ENCODE measurements around the gene ZNRD2. TPM values are rescaled to one million over a fixed set of nuclear protein-coding genes. Genes with fewer than 3 reads are reported as not detected.

Gene ZNRD2
- total and polyA plus RNA-seq, 4 donors, result 21.7 to 42.5 (median 33.2) TPM

DNA sequence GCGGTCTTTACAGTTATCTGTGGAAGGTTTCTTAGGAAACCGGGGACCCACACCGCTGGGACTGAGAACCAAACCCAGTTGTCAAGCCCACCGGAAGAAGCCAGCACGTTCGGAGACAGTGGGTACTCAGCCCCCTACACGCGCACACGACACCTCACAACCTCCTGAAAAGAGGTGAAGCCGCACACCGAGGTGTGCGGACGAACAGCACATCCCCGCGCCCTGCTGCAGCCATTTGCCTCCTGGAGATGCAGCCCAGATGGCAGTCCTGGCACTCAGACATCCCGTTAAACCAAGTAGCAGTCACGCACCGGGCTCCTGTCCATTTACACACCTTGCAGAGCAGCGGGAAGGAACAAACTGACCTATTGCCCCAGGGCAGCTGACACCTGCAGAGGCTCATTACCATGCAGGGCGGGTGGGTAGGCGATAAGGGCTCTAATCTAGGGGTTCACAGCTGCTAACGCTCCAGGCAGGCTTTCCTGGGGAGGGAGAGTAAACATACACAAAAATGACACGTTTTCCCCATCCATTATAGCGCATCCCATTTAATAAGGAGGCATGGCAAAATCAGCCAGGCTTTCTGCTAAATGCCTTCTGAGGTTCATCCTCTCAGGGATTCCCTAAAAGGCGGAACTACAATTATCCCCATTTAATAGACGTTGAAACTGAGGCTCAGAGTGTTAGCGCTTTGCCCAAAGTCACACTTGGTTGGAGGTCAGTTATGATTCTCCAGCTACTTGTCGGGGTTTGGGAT, 4.7 kb downstream of the ZNRD2 start:
- Histone ChIP-seq H3K4me3 (ENCODE audit: low read length in 2 of 2) (peak overlapping the region; percentile 15 to 82), H3K27ac (ENCODE audit: low read depth in 1 of 2, low read length in 2 of 2) (peak overlapping the region in 1 of 2 donors; percentile 78), H3K27me3 (ENCODE audit: control insufficient read depth in 1 of 2, insufficient read depth in 2 of 2, low read length in 1 of 2) (no peaks in the 10 kb centered on the region), H3K36me3 (ENCODE audit: control insufficient read depth in 1 of 2, insufficient read depth in 2 of 2, low read length in 1 of 2) (no peaks in the 10 kb centered on the region), H3K4me1 (ENCODE audit: control insufficient read depth in 1 of 2, insufficient read depth in 2 of 2, low read length in 2 of 2) (no peaks in the 10 kb centered on the region), H3K9me3 (ENCODE audit: control insufficient read depth, low read length) (no peaks in the 10 kb centered on the region)
- DNase-seq (no peak), ATAC-seq (ENCODE audit: low FRiP score) (no peak)
- 24 to 25% methylated on average over 28 of the region's 28 CpGs for WGBS, 2 donors
- intact Hi-C loops (cut with DNase I), result loop anchor here in 1 of 2 donors (1.0 to 5.0 kb wide), 4 partner anchors 16 to 153 kb away; partner anchors contain the start of genes LTBP3 and NEAT1

DNA sequence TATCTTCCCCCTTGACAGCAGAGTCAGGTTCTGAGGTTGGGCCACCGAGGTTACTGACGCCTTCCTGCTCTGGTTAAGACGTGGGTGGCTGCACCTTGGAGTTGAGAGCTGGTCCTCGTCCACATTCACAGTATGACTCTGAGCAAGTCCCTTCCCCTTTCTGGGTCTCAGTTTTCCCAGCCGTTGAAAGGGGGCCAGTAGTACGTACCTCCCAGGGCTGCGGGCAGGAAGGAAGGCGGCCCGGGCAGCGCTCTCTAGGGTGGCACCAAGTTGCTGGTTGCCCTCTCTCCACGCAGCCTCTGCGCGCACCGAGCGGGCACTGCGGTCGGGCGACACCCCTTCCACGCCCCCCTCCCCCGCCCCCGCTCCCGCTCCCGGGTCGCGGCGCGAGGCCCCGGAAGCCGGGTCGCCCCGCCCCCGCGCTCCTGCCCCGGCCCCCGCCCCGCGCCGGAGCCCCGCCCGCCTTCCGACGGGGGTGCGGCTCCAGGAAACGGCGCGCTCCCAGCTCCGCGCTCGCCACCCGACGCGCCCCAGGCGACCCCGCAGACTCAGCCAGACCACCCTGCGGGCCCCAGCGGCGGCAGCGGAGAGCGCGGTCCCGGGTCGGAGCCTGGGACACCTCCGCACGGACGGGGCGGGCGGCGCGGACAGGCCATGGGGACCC, 5.4 kb downstream of the ZNRD2 start, which contains the start of gene EHBP1L1:
Gene EHBP1L1, plus strand, starts transcription at position 486 of the 664 bp plus-strand sequence. CDS start 250 bp downstream, outside the sequence.
- H3K9me3 ChIP-seq (ENCODE audit: control insufficient read depth, low read length), result no peaks in the 10 kb centered on the region
- intact Hi-C loops (cut with DNase I), result loop anchor here in 1 of 2 donors (2.0 to 5.0 kb wide), 5 partner anchors 17 to 153 kb away; partner anchors contain the start of genes LTBP3, MAP3K11, NEAT1 and PCNX3
- ATAC-seq (ENCODE audit: low FRiP score) (peak; percentile 17), DNase-seq (peak; percentile 86 to 93)
- H3K27ac ChIP-seq (ENCODE audit: low read depth in 1 of 2, low read length in 2 of 2), result peak within 1 kb of the TSS; percentile 25 to 78
- no peaks in the 10 kb centered on the region for H3K4me1 ChIP-seq (ENCODE audit: control insufficient read depth in 1 of 2, insufficient read depth in 2 of 2, low read length in 2 of 2)
- WGBS, 2 donors, result 1 to 2% methylated on average over 18 to 69 of the region's 69 CpGs
- no peaks in the 10 kb centered on the region for H3K27me3 ChIP-seq (ENCODE audit: control insufficient read depth in 1 of 2, insufficient read depth in 2 of 2, low read length in 1 of 2)
- H3K36me3 ChIP-seq (ENCODE audit: control insufficient read depth in 1 of 2, insufficient read depth in 2 of 2, low read length in 1 of 2), result no peaks in the 10 kb centered on the region
- peak within 1 kb of the TSS; percentile 82 to 84 for H3K4me3 ChIP-seq (ENCODE audit: low read length in 2 of 2)

DNA sequence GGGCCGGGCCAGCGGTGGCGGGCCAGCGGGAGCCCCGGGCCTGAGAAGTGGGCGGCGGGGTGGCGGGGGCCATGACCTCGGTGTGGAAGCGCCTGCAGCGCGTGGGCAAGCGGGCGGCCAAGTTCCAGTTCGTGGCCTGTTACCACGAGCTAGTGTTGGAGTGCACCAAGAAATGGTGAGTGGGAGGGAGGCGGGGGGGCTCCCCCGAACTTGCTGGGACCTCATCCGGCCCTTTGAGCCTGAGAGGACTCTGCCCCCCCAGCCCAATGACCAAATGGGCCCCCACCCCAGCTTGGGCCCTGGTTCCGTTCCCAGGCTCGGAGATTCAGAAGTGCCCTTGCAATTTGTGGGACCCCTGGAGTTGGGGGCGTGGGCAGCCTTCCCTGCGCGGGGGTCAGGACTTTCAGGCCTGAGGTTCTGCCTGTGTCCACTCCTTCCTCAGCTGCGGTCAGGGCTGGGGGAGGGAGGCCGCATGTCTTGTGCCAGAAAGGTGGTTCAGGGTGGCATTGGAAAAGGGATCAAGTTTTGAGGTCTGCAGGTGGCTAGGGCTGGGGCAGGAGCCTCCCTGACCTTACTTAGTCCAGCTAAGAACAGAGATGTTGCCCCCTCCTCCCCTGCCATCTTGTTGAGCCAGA, 6.1 kb downstream of the ZNRD2 start:
- WGBS, 2 donors, result 0 to 1% methylated on average over 25 to 26 of the region's 26 CpGs
- Histone ChIP-seq H3K4me3 (ENCODE audit: low read length in 2 of 2) (peak overlapping the region; percentile 82 to 84), H3K36me3 (ENCODE audit: control insufficient read depth in 1 of 2, insufficient read depth in 2 of 2, low read length in 1 of 2) (peaks cover 0 to 4% of the 10 kb centered on the region in 2 donors), H3K9me3 (ENCODE audit: control insufficient read depth, low read length) (no peaks in the 10 kb centered on the region), H3K4me1 (ENCODE audit: control insufficient read depth in 1 of 2, insufficient read depth in 2 of 2, low read length in 2 of 2) (no peaks in the 10 kb centered on the region), H3K27me3 (ENCODE audit: control insufficient read depth in 1 of 2, insufficient read depth in 2 of 2, low read length in 1 of 2) (no peaks in the 10 kb centered on the region), H3K27ac (ENCODE audit: low read depth in 1 of 2, low read length in 2 of 2) (peak overlapping the region; percentile 25 to 59)
- ATAC-seq (ENCODE audit: low FRiP score), result no peak
- intact Hi-C loops (cut with DNase I), result loop anchor here in 1 of 2 donors (2.0 to 5.0 kb wide), 3 partner anchors 16 to 154 kb away; partner anchors contain the start of genes MAP3K11, NEAT1 and PCNX3
- no peak for DNase-seq

DNA sequence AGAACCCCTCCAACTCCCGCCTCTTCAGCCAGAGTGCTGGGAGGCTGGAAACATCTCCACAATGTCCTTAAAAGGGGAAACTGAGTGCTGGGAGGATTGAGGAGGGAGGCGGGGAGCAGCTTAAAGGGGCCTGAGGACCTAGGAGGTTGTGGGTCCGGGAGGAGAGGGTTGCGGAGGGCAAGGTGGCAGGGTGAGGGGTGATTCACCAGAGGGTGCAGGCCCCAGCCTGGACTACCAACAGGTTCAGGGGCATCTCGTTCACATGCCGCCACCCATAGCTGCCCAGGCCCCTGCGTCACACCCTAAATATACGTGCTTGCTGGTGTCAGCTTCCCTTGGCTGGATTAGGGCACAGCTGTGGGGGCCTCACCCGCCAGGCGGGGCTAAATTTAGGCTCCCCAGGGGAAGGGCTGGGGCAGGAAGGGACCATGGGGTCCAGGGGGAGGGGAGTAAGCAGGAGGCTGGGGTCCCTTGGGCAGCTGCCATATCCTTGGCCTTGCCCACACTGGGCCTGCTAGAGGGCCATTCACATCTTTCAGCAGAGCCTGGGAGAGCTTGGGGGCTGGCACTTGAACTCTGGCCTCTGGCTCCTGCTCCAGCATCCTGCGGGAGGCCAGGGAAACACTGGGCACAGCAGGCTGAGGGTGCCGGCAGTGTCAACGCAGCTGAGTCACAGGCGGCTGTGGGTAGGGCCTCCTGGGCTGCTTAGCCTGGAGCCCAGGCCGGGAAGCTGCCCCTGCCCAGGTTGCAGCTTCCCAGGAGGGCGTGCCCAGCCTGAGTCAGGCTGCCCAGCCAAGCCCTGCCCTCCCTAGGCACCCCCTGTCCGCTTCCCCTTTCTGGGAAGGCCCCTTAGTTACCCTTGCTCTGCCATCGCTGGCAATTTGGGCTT, 6.8 kb downstream of the ZNRD2 start:
- no peaks in the 10 kb centered on the region for H3K9me3 ChIP-seq (ENCODE audit: control insufficient read depth, low read length)
- 1% methylated on average over 13 to 18 of the region's 18 CpGs for WGBS, 2 donors
- H3K4me1 ChIP-seq (ENCODE audit: control insufficient read depth in 1 of 2, insufficient read depth in 2 of 2, low read length in 2 of 2), result no peaks in the 10 kb centered on the region
- peak overlapping the region; percentile 82 to 84 for H3K4me3 ChIP-seq (ENCODE audit: low read length in 2 of 2)
- intact Hi-C loops (cut with DNase I), result loop anchor here in 1 of 2 donors (2.0 to 5.0 kb wide), 3 partner anchors 16 to 155 kb away; partner anchors contain the start of genes MAP3K11, NEAT1 and PCNX3
- DNase-seq (peak; percentile 92 to 94), ATAC-seq (ENCODE audit: low FRiP score) (peak; percentile 71)
- H3K36me3 ChIP-seq (ENCODE audit: control insufficient read depth in 1 of 2, insufficient read depth in 2 of 2, low read length in 1 of 2), result peaks cover 5 to 8% of the 10 kb centered on the region in 2 donors
- no peaks in the 10 kb centered on the region for H3K27me3 ChIP-seq (ENCODE audit: control insufficient read depth in 1 of 2, insufficient read depth in 2 of 2, low read length in 1 of 2)
- peak overlapping the region; percentile 25 to 59 for H3K27ac ChIP-seq (ENCODE audit: low read depth in 1 of 2, low read length in 2 of 2)

DNA sequence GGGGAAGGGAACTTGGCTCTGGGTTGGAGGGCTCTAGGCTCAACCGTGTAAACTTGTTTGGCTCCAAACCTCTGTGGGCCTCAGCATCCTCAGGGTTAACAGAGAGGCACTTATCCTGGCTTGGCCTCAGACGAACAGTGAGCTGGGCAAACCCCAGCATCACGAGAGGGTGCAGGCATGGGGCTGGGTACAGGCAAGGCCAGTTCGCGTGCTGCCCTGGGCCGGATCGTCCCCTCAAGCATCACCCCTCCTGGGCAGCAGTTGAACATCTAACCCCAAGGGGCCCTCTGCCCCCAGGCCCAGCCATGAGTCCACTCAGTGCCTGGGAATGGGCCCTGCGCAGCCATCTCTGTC, 7.5 kb downstream of the ZNRD2 start:
- H3K9me3 ChIP-seq (ENCODE audit: control insufficient read depth, low read length), result no peaks in the 10 kb centered on the region
- no peak for ATAC-seq (ENCODE audit: low FRiP score)
- intact Hi-C loops (cut with DNase I), result loop anchor here in 1 of 2 donors (2.0 to 5.0 kb wide), 3 partner anchors 15 to 155 kb away; partner anchors contain the start of genes MAP3K11, NEAT1 and PCNX3
- no peaks in the 10 kb centered on the region for H3K4me1 ChIP-seq (ENCODE audit: control insufficient read depth in 1 of 2, insufficient read depth in 2 of 2, low read length in 2 of 2)
- H3K36me3 ChIP-seq (ENCODE audit: control insufficient read depth in 1 of 2, insufficient read depth in 2 of 2, low read length in 1 of 2), result peaks cover 5 to 8% of the 10 kb centered on the region in 2 donors
- H3K27me3 ChIP-seq (ENCODE audit: control insufficient read depth in 1 of 2, insufficient read depth in 2 of 2, low read length in 1 of 2), result no peaks in the 10 kb centered on the region
- 3 to 9% methylated on average over 8 of the region's 8 CpGs for WGBS, 2 donors
- H3K4me3 ChIP-seq (ENCODE audit: low read length in 2 of 2), result peak overlapping the region in 1 of 2 donors; percentile 82
- no peak for DNase-seq
- H3K27ac ChIP-seq (ENCODE audit: low read depth in 1 of 2, low read length in 2 of 2), result peak overlapping the region; percentile 14 to 59

DNA sequence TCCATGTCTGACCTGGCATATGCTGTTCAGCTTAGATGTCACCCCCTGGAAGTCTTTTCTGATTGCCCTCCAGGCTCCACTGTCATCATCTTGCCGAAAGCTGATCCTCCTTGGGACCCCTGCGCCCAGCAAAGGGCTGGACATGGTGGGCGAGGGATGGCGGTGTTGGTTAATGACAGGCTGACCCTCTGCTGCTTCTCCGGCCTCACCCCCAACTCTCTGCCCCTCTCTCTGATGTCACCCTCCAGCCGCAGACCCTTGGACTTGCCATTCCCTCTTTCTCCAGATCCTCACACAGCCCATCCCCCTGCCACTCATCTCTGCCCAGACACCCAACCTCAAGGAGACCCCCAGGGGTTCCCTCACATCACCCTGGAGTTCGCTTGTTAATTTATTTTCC, 7.9 kb downstream of the ZNRD2 start:
- H3K4me3 ChIP-seq (ENCODE audit: low read length in 2 of 2), result no peak overlapping the region
- no peaks in the 10 kb centered on the region for H3K27me3 ChIP-seq (ENCODE audit: control insufficient read depth in 1 of 2, insufficient read depth in 2 of 2, low read length in 1 of 2)
- 80 to 86% methylated on average over 7 of the region's 7 CpGs for WGBS, 2 donors
- ATAC-seq (ENCODE audit: low FRiP score) (no peak), DNase-seq (no peak)
- H3K36me3 ChIP-seq (ENCODE audit: control insufficient read depth in 1 of 2, insufficient read depth in 2 of 2, low read length in 1 of 2), result peaks cover 5 to 8% of the 10 kb centered on the region in 2 donors
- H3K9me3 ChIP-seq (ENCODE audit: control insufficient read depth, low read length), result no peaks in the 10 kb centered on the region
- no peaks in the 10 kb centered on the region for H3K4me1 ChIP-seq (ENCODE audit: control insufficient read depth in 1 of 2, insufficient read depth in 2 of 2, low read length in 2 of 2)
- intact Hi-C loops (cut with DNase I), result loop anchor here in 1 of 2 donors (5.0 kb wide), 1 partner anchor 156 kb away; the partner anchor contains the start of gene NEAT1
- H3K27ac ChIP-seq (ENCODE audit: low read depth in 1 of 2, low read length in 2 of 2), result peak overlapping the region in 1 of 2 donors; percentile 59

DNA sequence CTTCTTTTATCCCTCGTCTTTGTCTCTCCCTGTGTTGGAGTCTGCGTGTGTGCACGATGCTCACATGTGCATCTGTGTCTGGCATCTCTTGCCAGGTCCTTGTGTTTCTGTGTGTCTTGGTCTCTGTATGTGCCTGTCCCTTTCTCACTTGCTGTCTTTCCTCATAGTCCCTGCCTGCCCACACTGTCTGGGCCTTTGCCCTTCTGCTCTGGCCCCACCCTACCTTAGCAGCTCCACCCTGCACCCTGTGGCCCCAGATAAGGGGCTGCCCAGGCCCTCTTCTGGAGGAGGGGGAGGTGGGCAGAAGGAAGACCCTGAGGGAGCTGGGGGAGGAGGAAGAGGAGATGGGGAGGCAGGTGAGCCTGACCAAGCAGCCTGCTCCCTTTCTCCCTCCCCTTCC, 8.4 kb downstream of the ZNRD2 start:
- Histone ChIP-seq H3K4me1 (ENCODE audit: control insufficient read depth in 1 of 2, insufficient read depth in 2 of 2, low read length in 2 of 2) (no peaks in the 10 kb centered on the region), H3K9me3 (ENCODE audit: control insufficient read depth, low read length) (no peaks in the 10 kb centered on the region), H3K36me3 (ENCODE audit: control insufficient read depth in 1 of 2, insufficient read depth in 2 of 2, low read length in 1 of 2) (peaks cover 5 to 8% of the 10 kb centered on the region in 2 donors), H3K4me3 (ENCODE audit: low read length in 2 of 2) (no peak overlapping the region), H3K27me3 (ENCODE audit: control insufficient read depth in 1 of 2, insufficient read depth in 2 of 2, low read length in 1 of 2) (no peaks in the 10 kb centered on the region), H3K27ac (ENCODE audit: low read depth in 1 of 2, low read length in 2 of 2) (no peak overlapping the region)
- ATAC-seq (ENCODE audit: low FRiP score) (no peak), DNase-seq (no peak)
- 65 to 74% methylated on average over 3 of the region's 3 CpGs for WGBS, 2 donors
- intact Hi-C loops (cut with DNase I), result loop anchor here in 1 of 2 donors (5.0 kb wide), 1 partner anchor 156 kb away; the partner anchor contains the start of gene NEAT1
